ENCODE measurements around the gene APPL1.

APPL1 gene

GRCh38 chr3:57230006-57230405 lies 2.5 kb downstream of the APPL1 start:
- in situ Hi-C loops (cut with HindIII; ENCODE audit: low sequenced_read_pairs), result no loop called here
- no peak for TF ChIP-seq CTCF (IDR thresholded peaks at IDR 0.05; ENCODE audit: low read depth, low read length, missing control alignments)
- no peak overlapping the region for H3K4me3 ChIP-seq (ENCODE audit: low read depth, low read length)
- DNase-seq (ENCODE audit: low read depth), result no peak

- in situ Hi-C loops (cut with HindIII; ENCODE audit: low sequenced_read_pairs), result no loop called here
- no peak for TF ChIP-seq CTCF (IDR thresholded peaks at IDR 0.05; ENCODE audit: low read depth, low read length, missing control alignments)
- H3K4me3 ChIP-seq (ENCODE audit: low read depth, low read length), result no peak overlapping the region
- no peak for DNase-seq (ENCODE audit: low read depth)
These were observed 6.3 kb downstream of the APPL1 start for GRCh38 chr3:57233799-57234198.

GRCh38 chr3:57234613-57235575 lies 7.4 kb downstream of the APPL1 start:
- DNase-seq (ENCODE audit: low read depth), result no peak
- TF ChIP-seq CTCF (IDR thresholded peaks at IDR 0.05; ENCODE audit: low read depth, low read length, missing control alignments), result no peak
- in situ Hi-C loops (cut with HindIII; ENCODE audit: low sequenced_read_pairs), result no loop called here
- H3K4me3 ChIP-seq (ENCODE audit: low read depth, low read length), result no peak overlapping the region

- no peak for TF ChIP-seq CTCF (IDR thresholded peaks at IDR 0.05; ENCODE audit: low read depth, low read length, missing control alignments)
- no peak for DNase-seq (ENCODE audit: low read depth)
- no peak overlapping the region for H3K4me3 ChIP-seq (ENCODE audit: low read depth, low read length)
- in situ Hi-C loops (cut with HindIII; ENCODE audit: low sequenced_read_pairs), result no loop called here
These were observed 17.4 kb downstream of the APPL1 start for GRCh38 chr3:57244946-57245345.

- no peak overlapping the region for H3K4me3 ChIP-seq (ENCODE audit: low read depth, low read length)
- in situ Hi-C loops (cut with HindIII; ENCODE audit: low sequenced_read_pairs), result no loop called here
- DNase-seq (ENCODE audit: low read depth), result no peak
- no peak for TF ChIP-seq CTCF (IDR thresholded peaks at IDR 0.05; ENCODE audit: low read depth, low read length, missing control alignments)
These were observed 24.9 kb downstream of the APPL1 start for GRCh38 chr3:57252404-57252803.

- no peak for TF ChIP-seq CTCF (IDR thresholded peaks at IDR 0.05; ENCODE audit: low read depth, low read length, missing control alignments)
- in situ Hi-C loops (cut with HindIII; ENCODE audit: low sequenced_read_pairs), result no loop called here
- no peak for DNase-seq (ENCODE audit: low read depth)
- no peak overlapping the region for H3K4me3 ChIP-seq (ENCODE audit: low read depth, low read length)
These were observed 29.3 kb downstream of the APPL1 start for GRCh38 chr3:57256844-57257243.

Measured in astrocyte of the cerebellum (primary cell).